Stimulated activated CD4-positive, alpha-beta T cell treated with anti-CD3 and anti-CD28 coated beads, TNF-alpha, amount 100 ng/mL, for 24 hours (primary cell): ENCODE results near the gene NEDD9.

ENCODE experiments used
- DNase-seq, 3 experiments: peaks; one replicate each; pipeline ENCODE4 v3.0.0-alpha.2; 2020; ENCODE audit warnings: low read depth in 3 of 3

The NEDD9 gene

DNA sequence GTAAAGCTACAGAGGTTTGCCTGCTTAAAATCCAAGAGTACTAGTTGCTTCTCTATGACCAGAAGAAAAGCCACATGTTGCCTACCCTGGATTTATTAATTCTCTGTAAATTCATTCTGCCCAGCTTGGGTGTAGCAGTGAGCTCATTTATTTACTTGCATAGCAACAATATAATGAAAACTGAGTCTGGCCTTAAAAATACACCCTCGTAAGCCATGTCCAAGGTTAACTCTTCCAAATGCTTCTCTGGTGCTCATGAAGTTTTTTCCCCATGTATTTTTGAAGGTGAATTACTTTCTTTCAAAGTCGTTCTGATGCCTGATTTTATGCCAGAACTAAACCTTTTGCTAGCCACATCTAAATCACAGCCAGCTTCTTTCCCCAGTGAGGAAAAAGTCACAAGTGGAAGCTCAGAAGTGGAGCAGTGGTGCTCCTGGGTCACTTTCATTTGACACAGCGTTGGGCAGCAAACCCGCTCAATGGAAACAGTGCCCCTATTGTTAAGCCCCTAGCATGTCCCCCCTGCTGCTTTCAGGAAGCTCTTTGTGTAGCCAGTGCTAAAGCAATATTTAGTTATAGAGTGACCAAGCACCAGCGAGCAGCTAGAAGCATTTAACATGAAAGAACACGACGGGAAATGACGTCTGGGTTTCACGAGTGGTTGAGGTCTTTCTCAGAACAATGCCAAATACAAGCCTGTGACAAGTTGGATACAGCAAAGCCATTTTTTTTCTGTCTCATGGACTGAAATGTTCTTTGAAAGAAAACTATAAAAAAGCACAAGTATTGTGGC, 29.8 kb downstream of the NEDD9 start:
- no peak for DNase-seq

- DNase-seq: no peak
Measured at GRCh38 chr6:11201772-11202512, 30.5 kb downstream of the NEDD9 start.

DNA sequence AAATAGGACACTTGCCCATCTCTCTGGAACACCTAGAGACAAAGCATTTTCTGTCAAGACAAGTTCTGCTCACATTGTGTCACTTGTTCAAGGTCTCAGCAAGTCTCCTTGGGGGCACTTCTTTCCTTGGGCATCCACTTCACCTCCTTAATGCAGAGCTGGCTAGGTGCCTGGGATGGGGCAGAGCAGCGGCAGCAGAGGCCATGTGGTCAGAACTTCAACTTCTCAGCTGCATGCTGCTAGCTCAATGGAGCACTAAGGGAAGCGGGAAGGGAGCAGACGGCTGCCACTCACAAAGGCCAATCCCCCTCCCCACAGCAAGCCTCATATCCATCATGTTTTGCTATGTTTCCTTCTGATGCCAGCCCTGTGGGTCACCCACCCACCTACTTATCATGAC, 31.5 kb downstream of the NEDD9 start:
- no peak for DNase-seq

- no peak for DNase-seq
Measured at GRCh38 chr6:11200356-11200755, 32.1 kb downstream of the NEDD9 start.

- no peak for DNase-seq
Measured at GRCh38 chr6:11198663-11199603, 33.5 kb downstream of the NEDD9 start.

DNA sequence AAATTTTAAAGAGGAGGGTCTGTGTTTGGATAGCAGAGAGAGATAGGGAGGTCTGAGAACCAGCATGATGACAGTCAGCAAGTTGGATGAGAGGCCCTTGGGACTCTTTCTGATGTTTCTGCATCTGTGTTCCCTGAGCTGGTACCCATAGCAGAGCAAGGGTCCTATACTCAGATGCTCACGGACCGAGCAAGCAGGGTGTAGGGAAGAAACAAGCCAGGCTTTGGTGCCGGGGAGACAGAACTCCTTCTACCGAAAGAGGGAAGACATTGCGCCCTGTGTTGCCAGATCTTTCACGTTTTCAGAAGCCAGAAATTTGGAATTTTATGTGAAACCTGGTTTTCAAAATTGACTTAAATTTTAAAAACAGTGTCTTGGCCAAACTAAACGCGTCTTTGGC, 34.6 kb downstream of the NEDD9 start:
- no peak for DNase-seq

DNA sequence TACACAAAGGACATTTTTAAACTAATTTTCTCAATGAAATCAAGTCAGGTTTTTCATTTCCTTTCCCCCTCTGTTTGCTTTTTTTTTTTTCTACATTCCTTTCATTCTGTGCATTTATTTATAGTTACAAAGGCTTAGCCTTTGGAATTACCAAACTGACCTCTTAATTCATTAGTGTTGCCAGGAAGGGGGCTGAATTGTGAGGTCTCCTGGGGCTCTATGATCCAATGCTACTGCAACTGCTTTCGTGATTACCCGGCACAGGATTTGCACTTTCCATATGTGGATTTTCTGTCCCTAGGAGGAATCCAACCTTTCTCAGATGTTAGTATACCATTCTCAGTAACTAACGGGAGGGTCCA, 35.3 kb downstream of the NEDD9 start:
- no peak for DNase-seq

- no peak for DNase-seq
Measured at GRCh38 chr6:11196511-11197174, 35.8 kb downstream of the NEDD9 start.

- DNase-seq: no peak
Measured at GRCh38 chr6:11194356-11195218, 37.9 kb downstream of the NEDD9 start.

DNA sequence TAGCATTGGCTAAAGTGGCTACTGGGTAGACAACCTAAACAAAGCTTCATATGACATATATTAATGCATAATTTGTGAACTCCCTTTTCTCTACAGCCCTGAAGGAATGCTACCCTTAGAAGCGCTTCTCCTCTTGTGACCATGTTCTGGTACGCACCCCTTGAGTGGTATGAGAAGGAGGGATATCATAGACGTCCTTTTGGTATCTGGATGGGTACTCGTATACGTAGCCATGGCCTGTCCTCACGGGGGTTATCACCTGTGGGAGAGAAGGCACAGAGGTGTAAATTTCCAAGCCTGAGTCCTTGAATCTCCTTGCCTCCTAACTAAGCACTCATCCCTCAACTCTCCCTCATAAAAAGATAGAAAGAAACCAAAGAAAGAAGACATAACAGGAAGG, 39.0 kb downstream of the NEDD9 start:
- DNase-seq: no peak

GRCh38 chr6:11192167-11192566, 40.3 kb downstream of the NEDD9 start:
- DNase-seq: no peak

DNA sequence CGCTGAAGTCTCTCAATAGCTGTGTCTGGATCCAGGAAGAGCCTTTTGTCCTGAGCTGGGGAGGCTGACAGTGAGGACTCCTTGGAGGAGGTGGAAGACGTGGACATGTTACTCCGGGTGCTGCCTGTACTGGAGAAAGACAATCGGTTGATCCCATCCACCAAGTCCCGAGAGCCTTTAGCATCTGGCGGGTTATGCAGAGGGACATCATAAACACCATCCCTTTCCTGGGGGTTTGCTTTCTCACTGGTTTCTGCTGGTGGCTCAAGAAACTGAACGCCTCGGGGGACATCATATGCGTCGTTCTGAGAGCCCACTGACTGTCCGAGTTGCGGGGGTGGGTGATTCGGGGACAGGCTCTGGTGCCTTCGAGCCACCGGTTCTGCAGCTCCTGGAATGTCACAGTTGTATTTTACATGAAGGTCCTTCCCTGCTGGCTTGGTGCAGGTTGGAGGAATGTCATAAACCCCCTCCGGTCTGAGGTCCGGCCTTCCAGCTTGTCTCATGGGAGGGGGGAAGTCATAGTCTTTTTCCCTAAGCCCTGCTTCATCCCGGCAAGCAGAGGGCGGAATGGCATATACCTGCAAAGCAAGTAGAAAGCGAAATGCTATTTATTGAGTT, 41.7 kb downstream of the NEDD9 start:
- no peak for DNase-seq

DNA sequence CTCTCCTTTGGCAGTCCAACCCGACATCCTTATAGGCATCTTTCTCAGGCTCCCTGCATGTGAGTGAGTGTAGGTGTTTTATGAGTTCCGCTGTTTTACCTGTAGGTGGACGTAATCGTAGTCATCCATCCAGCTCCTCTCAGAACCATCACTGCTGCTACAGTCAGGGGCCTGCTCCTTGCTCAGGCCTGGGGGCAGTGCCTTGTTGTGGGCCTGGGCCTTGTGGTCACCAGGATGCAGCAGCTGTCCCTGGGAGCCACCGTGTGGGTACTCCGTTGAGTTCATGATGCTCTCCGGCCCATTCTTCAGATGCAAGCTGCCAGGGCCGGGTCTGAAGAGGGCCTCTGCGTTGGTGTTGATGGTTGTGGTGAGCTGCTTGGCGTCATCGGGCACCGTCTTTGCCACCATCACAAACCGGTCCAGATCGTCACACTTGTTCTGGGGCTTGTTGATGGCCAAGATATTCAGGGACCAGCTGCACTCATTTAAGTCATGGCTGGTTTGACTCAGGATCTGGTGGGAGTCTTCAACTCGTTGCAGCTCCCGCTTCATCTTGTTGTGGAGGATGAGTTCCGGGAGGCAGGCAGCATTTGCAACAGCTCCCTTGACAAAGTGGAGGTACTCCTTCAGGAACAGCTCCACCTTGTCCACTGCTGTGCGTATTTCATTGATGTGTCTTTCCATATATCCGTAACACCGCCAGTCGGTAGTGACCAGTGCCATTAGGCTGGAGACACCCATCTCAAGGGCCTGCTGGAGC, 42.4 kb downstream of the NEDD9 start:
- DNase-seq: no peak

GRCh38 chr6:11188161-11188915, 44.1 kb downstream of the NEDD9 start:
- DNase-seq: no peak

DNA sequence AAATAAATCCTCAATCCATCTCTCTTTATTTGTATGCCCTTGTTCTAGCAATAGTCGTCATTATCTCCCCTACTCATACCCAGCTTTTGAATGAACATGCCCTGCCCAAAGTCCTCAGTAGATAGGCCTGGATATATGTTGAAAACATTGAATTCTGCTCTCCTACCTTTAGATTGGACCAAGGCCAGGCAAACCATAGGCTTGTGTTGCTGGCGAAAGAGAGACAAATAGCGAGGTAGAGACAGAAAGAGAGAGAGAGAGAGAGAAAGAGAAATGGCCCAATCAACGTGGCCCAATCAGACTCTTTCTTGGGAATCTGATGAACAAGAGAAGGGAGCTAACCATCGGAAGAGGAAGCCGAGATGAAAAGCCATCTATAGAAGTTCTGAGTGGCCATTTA, 45.2 kb downstream of the NEDD9 start:
- DNase-seq: no peak

DNA sequence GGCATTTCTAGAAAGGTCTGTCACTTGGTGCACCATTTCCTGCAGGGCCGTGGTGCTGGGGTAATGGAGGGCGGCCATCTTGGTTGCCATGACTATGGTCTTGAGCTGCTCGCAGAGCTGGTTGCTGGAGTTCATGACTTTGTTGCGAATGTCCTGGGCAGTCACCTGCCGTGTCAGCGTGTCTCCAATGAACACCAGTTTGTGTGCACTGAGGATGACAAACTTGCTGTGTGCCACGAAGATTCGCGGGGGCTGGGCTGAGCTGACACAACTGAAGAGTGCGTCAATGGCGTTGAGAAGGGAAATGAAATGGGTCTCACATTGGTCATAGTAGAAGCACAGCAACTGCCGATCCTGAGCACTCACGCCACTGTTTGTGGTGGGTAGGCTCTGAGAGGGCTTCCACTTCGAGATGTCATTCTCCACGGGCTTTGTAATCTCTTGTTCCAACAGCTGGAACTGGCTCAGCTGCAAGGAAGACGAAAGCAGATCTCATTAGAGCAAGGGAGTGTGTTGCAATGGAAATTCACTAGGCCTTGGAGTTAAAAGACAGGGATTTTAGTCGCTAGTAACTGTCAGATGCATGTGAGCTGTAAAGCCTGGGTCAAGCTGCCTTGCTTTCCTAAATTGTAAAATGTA, 47.1 kb downstream of the NEDD9 start:
- no peak for DNase-seq

DNA sequence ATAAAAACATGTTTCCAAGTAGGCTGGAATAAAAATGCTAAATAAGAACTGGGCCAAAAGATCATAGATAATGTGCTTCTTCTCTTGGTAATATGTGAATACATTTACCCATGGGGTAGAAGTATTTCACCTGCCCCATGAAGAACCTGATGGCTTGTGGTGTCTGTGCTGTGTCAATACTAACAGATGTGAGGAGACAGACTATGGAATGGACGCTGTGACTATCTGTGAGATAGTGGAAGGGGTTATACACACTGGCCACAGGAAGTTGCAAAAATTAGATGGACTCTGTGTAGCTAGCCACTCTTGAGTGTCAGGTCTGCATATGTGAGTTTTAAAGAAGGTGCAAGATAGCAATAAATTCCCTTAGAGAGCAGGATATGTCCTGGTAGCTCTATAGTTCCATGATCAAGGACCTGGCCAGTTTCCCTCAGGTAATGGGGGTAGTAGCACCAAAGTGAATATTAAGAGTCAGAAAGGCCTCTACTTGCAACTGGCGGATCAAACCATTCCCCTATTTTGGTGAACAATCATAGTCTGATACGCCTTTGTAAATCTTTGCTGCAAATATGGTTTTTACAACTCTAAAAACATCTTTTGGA, 48.6 kb downstream of the NEDD9 start:
- DNase-seq: no peak
